ENCODE results near the gene DMTF1. TPM values are rescaled to one million over a fixed set of nuclear protein-coding genes. Genes with fewer than 3 reads are reported as not detected.
"Not testable (repeated sequence)": the region's sequence is repeated elsewhere in the genome, so short reads cannot be mapped to it uniquely, and the experiment has no call there.

Gene DMTF1
- total and polyA plus RNA-seq, 10 donors, result 23.2 to 190 (median 119) TPM

GRCh38 chr7:87107949-87108776, 44.1 kb upstream of the DMTF1 start:
- H3K27ac ChIP-seq, result no peak overlapping the region
- intact Hi-C loops (cut with DNase I; ENCODE audit: low total_unique reads), result no loop called here
- no peaks in the 10 kb centered on the region for H3K4me1 ChIP-seq
- no peaks in the 10 kb centered on the region for H3K36me3 ChIP-seq
- no peak for TF ChIP-seq POLR2A (IDR thresholded peaks at IDR 0.05)
- peaks cover 0 to 4% (median 0%) of the 10 kb centered on the region in 7 donors for H3K27me3 ChIP-seq (replicated peaks in 1 of 7)
- DNase-seq, result no peak
- 67 to 89% (median 82%) methylated on average over 6 of the region's 6 CpGs for WGBS, 5 donors
- peaks cover 0 to 6% (median 0%) of the 10 kb centered on the region in 8 donors for H3K9me3 ChIP-seq
- H3K4me3 ChIP-seq, result no peak overlapping the region

GRCh38 chr7:87110778-87111177, 41.5 kb upstream of the DMTF1 start:
- WGBS, 5 donors, result 83 to 97% (median 85%) methylated on average over 2 of the region's 2 CpGs
- no peak for DNase-seq
- intact Hi-C loops (cut with DNase I; ENCODE audit: low total_unique reads), result no loop called here

GRCh38 chr7:87111877-87112276, 40.4 kb upstream of the DMTF1 start:
- H3K27me3 ChIP-seq (replicated peaks in 1 of 7), result peaks cover 0 to 4% (median 0%) of the 10 kb centered on the region in 7 donors
- no peak overlapping the region for H3K27ac ChIP-seq
- no peaks in the 10 kb centered on the region for H3K4me1 ChIP-seq
- TF ChIP-seq POLR2A (IDR thresholded peaks at IDR 0.05), result no peak
- no peak for TF ChIP-seq POLR2AphosphoS5 (IDR thresholded peaks at IDR 0.05)
- TF ChIP-seq CTCF (IDR thresholded peaks at IDR 0.05 in 8 of 11, conservative IDR thresholded peaks at IDR 0.05 in 3 of 11), result no peak
- H3K4me3 ChIP-seq, result no peak overlapping the region
- no peak for DNase-seq
- H3K36me3 ChIP-seq, result no peaks in the 10 kb centered on the region
- peaks cover 0 to 18% (median 11%) of the 10 kb centered on the region in 8 donors for H3K9me3 ChIP-seq
- WGBS, 5 donors, result 74 to 90% (median 84%) methylated on average over 3 of the region's 3 CpGs
- intact Hi-C loops (cut with DNase I; ENCODE audit: low total_unique reads), result no loop called here

More at GRCh38 chr7:87110778-87111177, 41.5 kb upstream of the DMTF1 start:
- Histone ChIP-seq H3K9me3 (peaks cover 0 to 18% (median 11%) of the 10 kb centered on the region in 8 donors), H3K4me1 (no peaks in the 10 kb centered on the region), H3K27me3 (replicated peaks in 1 of 7) (peaks cover 0 to 4% (median 0%) of the 10 kb centered on the region in 7 donors), H3K4me3 (no peak overlapping the region), H3K36me3 (no peaks in the 10 kb centered on the region), H3K27ac (no peak overlapping the region)
- TF ChIP-seq CTCF (IDR thresholded peaks at IDR 0.05 in 8 of 11, conservative IDR thresholded peaks at IDR 0.05 in 3 of 11) (no peak), POLR2AphosphoS5 (IDR thresholded peaks at IDR 0.05) (no peak), POLR2A (IDR thresholded peaks at IDR 0.05) (no peak)

GRCh38 chr7:87113077-87113476, 39.2 kb upstream of the DMTF1 start:
- Histone ChIP-seq H3K4me1 (no peaks in the 10 kb centered on the region), H3K4me3 (no peak overlapping the region), H3K36me3 (no peaks in the 10 kb centered on the region), H3K27me3 (replicated peaks in 1 of 7) (peaks cover 0 to under 1% (median 0%) of the 10 kb centered on the region in 7 donors), H3K27ac (no peak overlapping the region), H3K9me3 (peaks cover 0 to 18% (median 11%) of the 10 kb centered on the region in 8 donors)
- no peak for DNase-seq
- no peak for TF ChIP-seq POLR2AphosphoS5 (IDR thresholded peaks at IDR 0.05)
- no peak for TF ChIP-seq CTCF (IDR thresholded peaks at IDR 0.05 in 8 of 11, conservative IDR thresholded peaks at IDR 0.05 in 3 of 11)
- TF ChIP-seq POLR2A (IDR thresholded peaks at IDR 0.05), result no peak
- 62 to 85% (median 82%) methylated on average over 1 of the region's 1 CpG for WGBS, 5 donors
- intact Hi-C loops (cut with DNase I; ENCODE audit: low total_unique reads), result no loop called here

- DNase-seq; intact Hi-C loops (cut with DNase I; ENCODE audit: low total_unique reads): not testable (repeated sequence)
- WGBS, 5 donors, result 86 to 95% (median 92%) methylated on average over 3 of the region's 3 CpGs
Measured at GRCh38 chr7:87113904-87114303, 38.3 kb upstream of the DMTF1 start.

GRCh38 chr7:87115772-87116171, 36.5 kb upstream of the DMTF1 start:
- H3K27me3 ChIP-seq (replicated peaks in 1 of 7); DNase-seq; H3K27ac ChIP-seq; H3K4me3 ChIP-seq; H3K36me3 ChIP-seq; H3K4me1 ChIP-seq; intact Hi-C loops (cut with DNase I; ENCODE audit: low total_unique reads): not testable (repeated sequence)
- WGBS, 5 donors, result 68 to 89% (median 72%) methylated on average over 1 to 2 of the region's 2 CpGs
- H3K9me3 ChIP-seq, result peaks cover 0 to 18% (median 11%) of the 10 kb centered on the region in 8 donors

More at GRCh38 chr7:87113904-87114303, 38.3 kb upstream of the DMTF1 start:
- H3K4me3 ChIP-seq; H3K27me3 ChIP-seq (replicated peaks in 1 of 7); H3K27ac ChIP-seq; H3K4me1 ChIP-seq; H3K36me3 ChIP-seq: not testable (repeated sequence)
- H3K9me3 ChIP-seq, result peaks cover 0 to 18% (median 11%) of the 10 kb centered on the region in 8 donors
